ENCODE results near the gene CHRNB2. TPM values are rescaled to one million over a fixed set of nuclear protein-coding genes. Genes with fewer than 3 reads are reported as not detected.

The CHRNB2 gene
- total and polyA plus RNA-seq, 9 of the 15 experiments (the other 6 are each of a cell fraction or from before 2014, with no cell fraction given), result 0.01 TPM; not detected in 8

GRCh38 chr1:154567386-154568156 lies at the start of gene CHRNB2 (continued):
- TF ChIP-seq, protein P1, sequence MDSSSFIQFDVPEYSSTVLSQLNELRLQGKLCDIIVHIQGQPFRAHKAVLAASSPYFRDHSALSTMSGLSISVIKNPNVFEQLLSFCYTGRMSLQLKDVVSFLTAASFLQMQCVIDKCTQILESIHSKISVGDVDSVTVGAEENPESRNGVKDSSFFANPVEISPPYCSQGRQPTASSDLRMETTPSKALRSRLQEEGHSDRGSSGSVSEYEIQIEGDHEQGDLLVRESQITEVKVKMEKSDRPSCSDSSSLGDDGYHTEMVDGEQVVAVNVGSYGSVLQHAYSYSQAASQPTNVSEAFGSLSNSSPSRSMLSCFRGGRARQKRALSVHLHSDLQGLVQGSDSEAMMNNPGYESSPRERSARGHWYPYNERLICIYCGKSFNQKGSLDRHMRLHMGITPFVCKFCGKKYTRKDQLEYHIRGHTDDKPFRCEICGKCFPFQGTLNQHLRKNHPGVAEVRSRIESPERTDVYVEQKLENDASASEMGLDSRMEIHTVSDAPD (CRISPR knock-in tag; IDR thresholded peaks at IDR 0.05), result no peak
- TF ChIP-seq, protein P2, sequence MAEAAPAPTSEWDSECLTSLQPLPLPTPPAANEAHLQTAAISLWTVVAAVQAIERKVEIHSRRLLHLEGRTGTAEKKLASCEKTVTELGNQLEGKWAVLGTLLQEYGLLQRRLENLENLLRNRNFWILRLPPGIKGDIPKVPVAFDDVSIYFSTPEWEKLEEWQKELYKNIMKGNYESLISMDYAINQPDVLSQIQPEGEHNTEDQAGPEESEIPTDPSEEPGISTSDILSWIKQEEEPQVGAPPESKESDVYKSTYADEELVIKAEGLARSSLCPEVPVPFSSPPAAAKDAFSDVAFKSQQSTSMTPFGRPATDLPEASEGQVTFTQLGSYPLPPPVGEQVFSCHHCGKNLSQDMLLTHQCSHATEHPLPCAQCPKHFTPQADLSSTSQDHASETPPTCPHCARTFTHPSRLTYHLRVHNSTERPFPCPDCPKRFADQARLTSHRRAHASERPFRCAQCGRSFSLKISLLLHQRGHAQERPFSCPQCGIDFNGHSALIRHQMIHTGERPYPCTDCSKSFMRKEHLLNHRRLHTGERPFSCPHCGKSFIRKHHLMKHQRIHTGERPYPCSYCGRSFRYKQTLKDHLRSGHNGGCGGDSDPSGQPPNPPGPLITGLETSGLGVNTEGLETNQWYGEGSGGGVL (CRISPR knock-in tag; IDR thresholded peaks at IDR 0.05), result no peak
- TF ChIP-seq CBX5 (IDR thresholded peaks at IDR 0.05; ENCODE audit: borderline replicate concordance, low read depth) (no peak), PURB (CRISPR knock-in tag; IDR thresholded peaks at IDR 0.05; ENCODE audit: low read depth) (no peak), ZNF24 (IDR thresholded peaks at IDR 0.05) (no peak), MXI1 (IDR thresholded peaks at IDR 0.05; ENCODE audit: low read depth, low read length) (peak; percentile 67; the same call in 1 of the 2 replicates), ETV6 (IDR thresholded peaks at IDR 0.05; ENCODE audit: borderline replicate concordance in 1 of 2, low read depth in 2 of 2, low read length in 1 of 2) (no peak), ETV6 (CRISPR knock-in tag; IDR thresholded peaks at IDR 0.05; ENCODE audit: borderline replicate concordance) (peak; percentile 31; the same call in 1 of the 2 replicates), NRF1 (conservative IDR thresholded peaks at IDR 0.05 in 1 of 2, IDR thresholded peaks at IDR 0.05 in 1 of 2) (no peak), MYNN (IDR thresholded peaks at IDR 0.05) (no peak), MYNN (CRISPR knock-in tag; IDR thresholded peaks at IDR 0.05) (no peak), HDAC1 (IDR thresholded peaks at IDR 0.05) (no peak), NCOA4 (IDR thresholded peaks at IDR 0.05; ENCODE audit: partially characterized antibody) (no peak), KLF10 (CRISPR knock-in tag; IDR thresholded peaks at IDR 0.05) (no peak), FOXA1 (IDR thresholded peaks at IDR 0.05; ENCODE audit: borderline replicate concordance) (no peak), ZNF830 (CRISPR knock-in tag; IDR thresholded peaks at IDR 0.05) (no peak), ZNF239 (CRISPR knock-in tag; IDR thresholded peaks at IDR 0.05) (no peak), RFX5 (IDR thresholded peaks at IDR 0.05; ENCODE audit: low read depth, low read length) (no peak), PCBP1 (IDR thresholded peaks at IDR 0.05; ENCODE audit: low read depth, low read length, poor library complexity, severe bottlenecking) (peak; percentile 44), NBN (IDR thresholded peaks at IDR 0.05; ENCODE audit: low read depth) (no peak), ZNF707 (CRISPR knock-in tag; conservative IDR thresholded peaks at IDR 0.05) (no peak)
- TF ChIP-seq, protein P3, sequence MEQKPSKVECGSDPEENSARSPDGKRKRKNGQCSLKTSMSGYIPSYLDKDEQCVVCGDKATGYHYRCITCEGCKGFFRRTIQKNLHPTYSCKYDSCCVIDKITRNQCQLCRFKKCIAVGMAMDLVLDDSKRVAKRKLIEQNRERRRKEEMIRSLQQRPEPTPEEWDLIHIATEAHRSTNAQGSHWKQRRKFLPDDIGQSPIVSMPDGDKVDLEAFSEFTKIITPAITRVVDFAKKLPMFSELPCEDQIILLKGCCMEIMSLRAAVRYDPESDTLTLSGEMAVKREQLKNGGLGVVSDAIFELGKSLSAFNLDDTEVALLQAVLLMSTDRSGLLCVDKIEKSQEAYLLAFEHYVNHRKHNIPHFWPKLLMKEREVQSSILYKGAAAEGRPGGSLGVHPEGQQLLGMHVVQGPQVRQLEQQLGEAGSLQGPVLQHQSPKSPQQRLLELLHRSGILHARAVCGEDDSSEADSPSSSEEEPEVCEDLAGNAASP (IDR thresholded peaks at IDR 0.05), result no peak
- TF ChIP-seq, protein P4, sequence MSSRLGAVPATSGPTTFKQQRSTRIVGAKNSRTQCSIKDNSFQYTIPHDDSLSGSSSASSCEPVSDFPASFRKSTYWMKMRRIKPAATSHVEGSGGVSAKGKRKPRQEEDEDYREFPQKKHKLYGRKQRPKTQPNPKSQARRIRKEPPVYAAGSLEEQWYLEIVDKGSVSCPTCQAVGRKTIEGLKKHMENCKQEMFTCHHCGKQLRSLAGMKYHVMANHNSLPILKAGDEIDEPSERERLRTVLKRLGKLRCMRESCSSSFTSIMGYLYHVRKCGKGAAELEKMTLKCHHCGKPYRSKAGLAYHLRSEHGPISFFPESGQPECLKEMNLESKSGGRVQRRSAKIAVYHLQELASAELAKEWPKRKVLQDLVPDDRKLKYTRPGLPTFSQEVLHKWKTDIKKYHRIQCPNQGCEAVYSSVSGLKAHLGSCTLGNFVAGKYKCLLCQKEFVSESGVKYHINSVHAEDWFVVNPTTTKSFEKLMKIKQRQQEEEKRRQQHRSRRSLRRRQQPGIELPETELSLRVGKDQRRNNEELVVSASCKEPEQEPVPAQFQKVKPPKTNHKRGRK (tag; IDR thresholded peaks at IDR 0.05), result no peak
